Kidney (tissue), 14 donors: Measurements from ENCODE around the gene TPK1. TPM values are rescaled to one million over a fixed set of nuclear protein-coding genes. Genes with fewer than 3 reads are reported as not detected.
"Not testable (repeated sequence)": the region's sequence is repeated elsewhere in the genome, so short reads cannot be mapped to it uniquely, and the experiment has no call there.

Experiments
- DNase-seq, 5 donors: peaks; one replicate each; pipeline ENCODE4 v3.0.0-alpha.2; 2013 to 2020
- FAIRE-seq: peaks from 2 replicates; lab custom pipeline; 2012; peaks lifted over from hg19 to GRCh38; lab: Jason Lieb, UNC
- H3K27ac ChIP-seq, 2 donors: one replicate each; pipeline ENCODE4 v1.7.0; 2013; ENCODE audit warnings: low read depth in 2 of 2, low read length in 2 of 2, inconsistent platforms in 1 of 2
- H3K27me3 ChIP-seq: one replicate; pipeline ENCODE4 v1.7.1; 2013; ENCODE audit warnings: low read length, inconsistent platforms; ENCODE audit not compliant: control insufficient read depth, insufficient read depth
- H3K36me3 ChIP-seq, 3 donors: one replicate each; pipeline versions ENCODE4 v1.7.0 to v1.7.1; 2013; ENCODE audit warnings: low read length in 3 of 3, control low read depth in 1 of 3, inconsistent platforms in 1 of 3; ENCODE audit not compliant: insufficient read depth in 3 of 3, control insufficient read depth in 2 of 3
- H3K4me1 ChIP-seq, 3 donors: one replicate each; pipeline versions ENCODE4 v1.7.0 to v1.7.1; 2013; ENCODE audit warnings: low read length in 3 of 3, inconsistent platforms in 1 of 3, low read depth in 1 of 3; ENCODE audit not compliant: control insufficient read depth in 2 of 3, insufficient read depth in 2 of 3
- H3K4me3 ChIP-seq, 3 donors: one replicate each; pipeline versions ENCODE4 v1.7.0 to v1.8.1; 2013; ENCODE audit warnings: low read length in 3 of 3, control low read depth in 1 of 3, inconsistent platforms in 1 of 3
- H3K9ac ChIP-seq, 3 donors: one replicate each; pipeline versions ENCODE4 v1.7.0 to v1.7.1; 2013; ENCODE audit warnings: low read length in 3 of 3, control low read depth in 1 of 3, inconsistent platforms in 1 of 3
- H3K9me3 ChIP-seq, 3 donors: one replicate each; pipeline versions ENCODE4 v1.7.0 to v1.7.1; 2013; ENCODE audit warnings: low read length in 3 of 3, control low read depth in 1 of 3, inconsistent platforms in 1 of 3; ENCODE audit not compliant: control insufficient read depth in 2 of 3, insufficient read depth in 1 of 3
- intact Hi-C: fragments of 100-400 bp; cut with DNase I; formaldehyde crosslinking; loops from one replicate; pipeline ENCODE4 v1.11.1; 2022
- polyA plus RNA-seq: library from polyadenylated mRNA; stranded (reverse); fragments of 350-450 nt; fragmentation: Illumina TruSeq; extraction: RNeasy Lipid Tissue Mini Kit (QIAGEN cat#74804); gene quantifications from one replicate; pipeline ENCODE4 v1.2.3, GENCODE V29; 2014; ENCODE audit warnings: low read depth, low replicate concordance; ENCODE audit not compliant: insufficient read depth
- total RNA-seq: library from RNA; stranded (reverse); fragmentation: NEBNext Ultra II Directional; extraction: Animal tissue kit (Norgen Biotek cat#: 25700); gene quantifications from one replicate; pipeline ENCODE4 v1.2.1, GENCODE V29; 2021
- TF ChIP-seq, protein P1 (sequence below): IDR thresholded peaks from 3 replicates; pipeline ENCODE4 v1.5.1; 2012; ENCODE audit warnings: mild to moderate bottlenecking, moderate library complexity, borderline replicate concordance; ENCODE audit not compliant: insufficient read depth; ENCODE audit errors: extremely low read depth
- donor health status: control.
- donor health status: control.
- donor health status: control.
- donor health status: control.
- donor health status: control.
- donor health status: DM: yes; HTN: yes; CAD: no.
- donor health status: Normal renal cell carcinoma (clear cell type).

Gene TPK1
- total and polyA plus RNA-seq, 2 donors from 2014 or later: 5.3 to 15.5 TPM

DNA sequence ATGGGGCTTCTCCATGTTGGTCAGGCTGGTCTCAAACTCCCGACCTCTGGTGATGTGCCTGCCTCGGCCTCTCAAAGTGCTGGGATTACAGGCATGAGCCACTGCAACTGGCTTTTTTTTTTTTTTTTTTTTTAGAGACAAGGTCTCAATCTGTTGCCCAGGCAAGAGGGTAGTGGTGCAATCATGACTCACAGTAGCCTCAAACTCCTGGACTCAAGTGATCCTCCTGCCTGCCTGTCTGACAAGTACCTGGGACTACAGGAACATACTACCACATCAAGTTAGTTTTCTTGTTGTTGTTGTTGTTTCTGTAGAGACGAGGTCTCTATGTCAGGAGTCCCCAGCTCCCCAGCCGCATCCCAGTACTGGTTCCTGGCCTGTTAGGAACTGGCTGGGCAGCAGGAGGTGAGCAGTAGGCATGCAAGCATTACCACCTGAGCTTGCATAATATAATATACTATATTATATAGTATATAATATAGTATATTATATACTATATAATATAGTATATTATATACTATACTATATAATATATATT is 55.7 kb downstream of the TPK1 start:
- Histone ChIP-seq H3K9ac (no peak overlapping the region), H3K9me3 (no peaks in the 10 kb centered on the region), H3K4me3 (no peak overlapping the region), H3K36me3 (no peaks in the 10 kb centered on the region), H3K4me1 (no peaks in the 10 kb centered on the region), H3K27ac (no peak overlapping the region), H3K27me3 (no peaks in the 10 kb centered on the region)
- FAIRE-seq: no peak
- intact Hi-C loops: no loop called here
- DNase-seq: no peak
- TF ChIP-seq, protein P1, sequence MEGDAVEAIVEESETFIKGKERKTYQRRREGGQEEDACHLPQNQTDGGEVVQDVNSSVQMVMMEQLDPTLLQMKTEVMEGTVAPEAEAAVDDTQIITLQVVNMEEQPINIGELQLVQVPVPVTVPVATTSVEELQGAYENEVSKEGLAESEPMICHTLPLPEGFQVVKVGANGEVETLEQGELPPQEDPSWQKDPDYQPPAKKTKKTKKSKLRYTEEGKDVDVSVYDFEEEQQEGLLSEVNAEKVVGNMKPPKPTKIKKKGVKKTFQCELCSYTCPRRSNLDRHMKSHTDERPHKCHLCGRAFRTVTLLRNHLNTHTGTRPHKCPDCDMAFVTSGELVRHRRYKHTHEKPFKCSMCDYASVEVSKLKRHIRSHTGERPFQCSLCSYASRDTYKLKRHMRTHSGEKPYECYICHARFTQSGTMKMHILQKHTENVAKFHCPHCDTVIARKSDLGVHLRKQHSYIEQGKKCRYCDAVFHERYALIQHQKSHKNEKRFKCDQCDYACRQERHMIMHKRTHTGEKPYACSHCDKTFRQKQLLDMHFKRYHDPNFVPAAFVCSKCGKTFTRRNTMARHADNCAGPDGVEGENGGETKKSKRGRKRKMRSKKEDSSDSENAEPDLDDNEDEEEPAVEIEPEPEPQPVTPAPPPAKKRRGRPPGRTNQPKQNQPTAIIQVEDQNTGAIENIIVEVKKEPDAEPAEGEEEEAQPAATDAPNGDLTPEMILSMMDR: no peak

DNA sequence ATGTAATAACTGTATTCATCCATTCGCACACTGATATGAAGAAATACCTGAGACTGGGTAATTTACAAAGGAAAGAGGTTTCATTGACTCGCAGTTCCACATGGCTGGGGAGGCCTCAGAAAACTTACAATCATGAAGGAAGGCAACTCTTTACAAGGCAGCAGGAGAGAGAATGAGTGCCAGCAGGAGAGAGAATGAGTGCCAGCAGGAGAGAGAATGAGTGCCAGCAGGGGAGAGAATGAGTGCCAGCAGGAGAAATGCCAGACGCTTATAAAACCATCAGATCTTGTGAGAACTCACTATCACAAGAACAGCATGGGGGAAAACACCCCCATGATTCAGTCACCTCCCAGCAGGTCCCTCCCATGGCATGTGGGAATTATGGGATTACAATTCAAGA is 58.0 kb downstream of the TPK1 start:
- H3K27me3 ChIP-seq, H3K4me3 ChIP-seq, intact Hi-C loops, DNase-seq, H3K9ac ChIP-seq, FAIRE-seq, H3K4me1 ChIP-seq, H3K36me3 ChIP-seq, H3K27ac ChIP-seq, H3K9me3 ChIP-seq: not testable (repeated sequence)

DNA sequence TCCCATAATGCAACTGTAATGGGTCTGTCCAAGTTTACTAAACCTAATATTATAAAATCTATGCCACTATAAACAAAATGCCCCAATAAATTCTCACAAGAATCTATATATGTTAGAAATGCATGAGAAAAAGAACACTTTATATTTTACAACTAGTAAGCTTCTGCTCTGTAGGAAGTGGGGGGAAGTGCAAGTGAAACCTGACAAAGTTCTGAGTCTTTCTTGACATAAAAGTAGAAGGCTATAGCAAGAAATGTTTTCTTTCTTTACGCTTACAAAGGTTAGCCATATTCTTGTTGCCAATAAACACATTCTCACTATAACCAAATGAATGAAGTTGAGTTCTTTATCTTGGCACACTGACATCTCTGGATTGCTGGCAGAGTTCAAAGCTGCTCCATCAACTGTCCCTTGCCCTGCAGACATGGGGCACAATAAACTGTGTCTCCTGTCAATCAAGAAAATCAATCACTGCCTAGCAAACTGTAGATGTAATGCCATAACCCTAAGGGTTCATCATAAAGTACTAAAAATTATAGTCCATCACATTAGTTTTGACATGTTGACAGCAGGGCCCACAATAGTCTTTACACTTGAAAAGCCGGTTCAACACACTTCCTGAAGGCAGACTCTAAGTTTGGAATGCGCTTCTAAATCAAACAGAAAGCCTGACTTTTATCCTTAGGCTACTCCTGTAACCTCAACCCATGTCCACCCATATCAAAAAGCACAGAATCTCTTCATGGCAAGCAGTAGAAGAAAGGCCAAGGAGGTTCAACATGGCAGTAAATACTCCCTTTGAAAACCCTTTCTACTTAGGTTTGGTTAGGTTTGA is 58.6 kb downstream of the TPK1 start:
- no peak overlapping the region for H3K4me3 ChIP-seq
- no peak overlapping the region for H3K9ac ChIP-seq
- no peaks in the 10 kb centered on the region for H3K9me3 ChIP-seq
- intact Hi-C loops: no loop called here
- TF ChIP-seq, protein P1: no peak
- H3K27me3 ChIP-seq: no peaks in the 10 kb centered on the region
- DNase-seq (peak in 2 of 5 donors; percentile 53 to 66), FAIRE-seq (no peak)
- no peaks in the 10 kb centered on the region for H3K36me3 ChIP-seq
- H3K4me1 ChIP-seq: no peaks in the 10 kb centered on the region
- no peak overlapping the region for H3K27ac ChIP-seq

DNA sequence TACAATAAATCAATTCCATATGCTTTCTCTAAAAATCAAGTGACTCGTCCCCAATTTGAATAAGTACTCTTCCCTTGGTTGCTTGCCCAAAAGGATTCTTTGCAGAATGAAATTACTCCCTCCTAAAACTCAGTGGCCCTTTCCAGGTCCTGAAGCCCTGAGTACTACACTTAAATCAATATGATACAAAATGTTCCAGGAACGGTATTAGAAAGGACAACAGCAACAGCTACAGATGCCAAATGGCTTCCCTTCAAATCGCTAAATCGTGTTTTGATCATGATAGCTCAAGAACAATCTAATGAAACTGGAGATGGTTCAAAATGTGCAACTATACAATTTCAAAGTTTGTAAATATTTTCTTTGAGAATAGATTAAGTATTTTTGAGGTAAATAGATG is 59.4 kb downstream of the TPK1 start:
- TF ChIP-seq, protein P1: no peak
- Histone ChIP-seq H3K27me3 (no peaks in the 10 kb centered on the region), H3K27ac (no peak overlapping the region), H3K36me3 (no peaks in the 10 kb centered on the region), H3K4me3 (no peak overlapping the region), H3K9me3 (no peaks in the 10 kb centered on the region), H3K4me1 (no peaks in the 10 kb centered on the region), H3K9ac (no peak overlapping the region)
- intact Hi-C loops: no loop called here
- DNase-seq (no peak), FAIRE-seq (no peak)
